A204.1 (cell line): ENCODE measurements around the gene FGF11.

Experiments used
- FAIRE-seq: peaks from 2 replicates; lab custom pipeline; 2012; peaks lifted over from hg19 to GRCh38; lab: Jason Lieb, UNC

Gene FGF11

GRCh38 chr17:7408252-7408727, 31.0 kb upstream of the FGF11 start:
- no peak for FAIRE-seq

GRCh38 chr17:7408863-7409262, 30.4 kb upstream of the FGF11 start:
- FAIRE-seq = no peak

- no peak for FAIRE-seq
Observed at GRCh38 chr17:7409716-7410115, 29.6 kb upstream of the FGF11 start.

GRCh38 chr17:7410634-7411426, 28.5 kb upstream of the FGF11 start:
- FAIRE-seq = no peak

GRCh38 chr17:7411427-7411750, 27.9 kb upstream of the FGF11 start:
- no peak for FAIRE-seq

- FAIRE-seq = no peak
Observed at GRCh38 chr17:7413346-7413985, 25.8 kb upstream of the FGF11 start.

- FAIRE-seq = no peak
Observed at GRCh38 chr17:7414837-7415236, 24.5 kb upstream of the FGF11 start.

GRCh38 chr17:7415784-7416183, 23.5 kb upstream of the FGF11 start:
- FAIRE-seq = no peak

- FAIRE-seq = no peak
Observed at GRCh38 chr17:7416323-7416722, 23.0 kb upstream of the FGF11 start.

- FAIRE-seq = no peak
Observed at GRCh38 chr17:7417056-7417655, 22.2 kb upstream of the FGF11 start.

- FAIRE-seq = no peak
Observed at GRCh38 chr17:7418472-7419152, 20.7 kb upstream of the FGF11 start.

- no peak for FAIRE-seq
Observed at GRCh38 chr17:7419819-7420610, 19.3 kb upstream of the FGF11 start, which contains the start of gene SPEM1. TSS of gene SPEM1 (plus strand) at chr17:7420324. CDS start at chr17:7420385, 61 bp downstream.

GRCh38 chr17:7421186-7421585, 18.1 kb upstream of the FGF11 start:
- no peak for FAIRE-seq

- no peak for FAIRE-seq
Observed at GRCh38 chr17:7423679-7424078, 15.6 kb upstream of the FGF11 start.

GRCh38 chr17:7425316-7425715, 14.0 kb upstream of the FGF11 start, which contains the start of gene SPEM2:
TSS of gene SPEM2 (plus strand) at chr17:7425616. CDS start at chr17:7425689, 73 bp downstream.
- FAIRE-seq = no peak

GRCh38 chr17:7425756-7426155, 13.6 kb upstream of the FGF11 start:
- no peak for FAIRE-seq

- FAIRE-seq = no peak
Observed at GRCh38 chr17:7426203-7426863, 13.0 kb upstream of the FGF11 start.

GRCh38 chr17:7426896-7427489, 12.3 kb upstream of the FGF11 start:
- no peak for FAIRE-seq

- FAIRE-seq = no peak
Observed at GRCh38 chr17:7427549-7427948, 11.8 kb upstream of the FGF11 start.

- no peak for FAIRE-seq
Observed at GRCh38 chr17:7428557-7428956, 10.8 kb upstream of the FGF11 start, which contains the start of gene SPEM3. TSS of gene SPEM3 (plus strand) at chr17:7428857. CDS start at chr17:7428903, 46 bp downstream.

- no peak for FAIRE-seq
Observed at GRCh38 chr17:7429722-7430121, 9.6 kb upstream of the FGF11 start.
